ENCODE results near the gene EIF2AK3. TPM values are rescaled to one million over a fixed set of nuclear protein-coding genes. Genes with fewer than 3 reads are reported as not detected.

Gene EIF2AK3
- total and polyA plus RNA-seq, 2 of the 8 experiments (the other 6 are each of a cell fraction or from before 2014, with no cell fraction given), result 5.8 to 22.8 TPM

DNA sequence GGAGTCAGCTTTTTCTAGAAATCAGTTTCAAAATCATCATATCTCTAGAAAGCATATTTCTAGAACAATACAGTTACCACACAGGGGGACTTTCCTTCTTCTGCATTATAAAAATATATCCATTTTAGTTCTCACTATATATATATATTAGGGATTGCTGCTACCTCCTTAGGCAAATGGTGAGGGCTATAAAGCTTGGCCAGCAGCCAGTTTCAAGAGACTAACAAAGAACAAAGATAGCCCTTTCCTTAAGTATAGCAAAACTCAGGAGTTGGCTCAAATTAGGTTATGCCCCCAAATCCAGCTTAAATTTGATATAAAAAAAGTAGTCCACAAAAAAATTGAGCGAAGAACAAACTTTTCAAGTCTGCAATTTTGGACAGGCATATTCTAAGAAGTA, 70.0 kb downstream of the EIF2AK3 start (continued):
- TF ChIP-seq, protein P1, sequence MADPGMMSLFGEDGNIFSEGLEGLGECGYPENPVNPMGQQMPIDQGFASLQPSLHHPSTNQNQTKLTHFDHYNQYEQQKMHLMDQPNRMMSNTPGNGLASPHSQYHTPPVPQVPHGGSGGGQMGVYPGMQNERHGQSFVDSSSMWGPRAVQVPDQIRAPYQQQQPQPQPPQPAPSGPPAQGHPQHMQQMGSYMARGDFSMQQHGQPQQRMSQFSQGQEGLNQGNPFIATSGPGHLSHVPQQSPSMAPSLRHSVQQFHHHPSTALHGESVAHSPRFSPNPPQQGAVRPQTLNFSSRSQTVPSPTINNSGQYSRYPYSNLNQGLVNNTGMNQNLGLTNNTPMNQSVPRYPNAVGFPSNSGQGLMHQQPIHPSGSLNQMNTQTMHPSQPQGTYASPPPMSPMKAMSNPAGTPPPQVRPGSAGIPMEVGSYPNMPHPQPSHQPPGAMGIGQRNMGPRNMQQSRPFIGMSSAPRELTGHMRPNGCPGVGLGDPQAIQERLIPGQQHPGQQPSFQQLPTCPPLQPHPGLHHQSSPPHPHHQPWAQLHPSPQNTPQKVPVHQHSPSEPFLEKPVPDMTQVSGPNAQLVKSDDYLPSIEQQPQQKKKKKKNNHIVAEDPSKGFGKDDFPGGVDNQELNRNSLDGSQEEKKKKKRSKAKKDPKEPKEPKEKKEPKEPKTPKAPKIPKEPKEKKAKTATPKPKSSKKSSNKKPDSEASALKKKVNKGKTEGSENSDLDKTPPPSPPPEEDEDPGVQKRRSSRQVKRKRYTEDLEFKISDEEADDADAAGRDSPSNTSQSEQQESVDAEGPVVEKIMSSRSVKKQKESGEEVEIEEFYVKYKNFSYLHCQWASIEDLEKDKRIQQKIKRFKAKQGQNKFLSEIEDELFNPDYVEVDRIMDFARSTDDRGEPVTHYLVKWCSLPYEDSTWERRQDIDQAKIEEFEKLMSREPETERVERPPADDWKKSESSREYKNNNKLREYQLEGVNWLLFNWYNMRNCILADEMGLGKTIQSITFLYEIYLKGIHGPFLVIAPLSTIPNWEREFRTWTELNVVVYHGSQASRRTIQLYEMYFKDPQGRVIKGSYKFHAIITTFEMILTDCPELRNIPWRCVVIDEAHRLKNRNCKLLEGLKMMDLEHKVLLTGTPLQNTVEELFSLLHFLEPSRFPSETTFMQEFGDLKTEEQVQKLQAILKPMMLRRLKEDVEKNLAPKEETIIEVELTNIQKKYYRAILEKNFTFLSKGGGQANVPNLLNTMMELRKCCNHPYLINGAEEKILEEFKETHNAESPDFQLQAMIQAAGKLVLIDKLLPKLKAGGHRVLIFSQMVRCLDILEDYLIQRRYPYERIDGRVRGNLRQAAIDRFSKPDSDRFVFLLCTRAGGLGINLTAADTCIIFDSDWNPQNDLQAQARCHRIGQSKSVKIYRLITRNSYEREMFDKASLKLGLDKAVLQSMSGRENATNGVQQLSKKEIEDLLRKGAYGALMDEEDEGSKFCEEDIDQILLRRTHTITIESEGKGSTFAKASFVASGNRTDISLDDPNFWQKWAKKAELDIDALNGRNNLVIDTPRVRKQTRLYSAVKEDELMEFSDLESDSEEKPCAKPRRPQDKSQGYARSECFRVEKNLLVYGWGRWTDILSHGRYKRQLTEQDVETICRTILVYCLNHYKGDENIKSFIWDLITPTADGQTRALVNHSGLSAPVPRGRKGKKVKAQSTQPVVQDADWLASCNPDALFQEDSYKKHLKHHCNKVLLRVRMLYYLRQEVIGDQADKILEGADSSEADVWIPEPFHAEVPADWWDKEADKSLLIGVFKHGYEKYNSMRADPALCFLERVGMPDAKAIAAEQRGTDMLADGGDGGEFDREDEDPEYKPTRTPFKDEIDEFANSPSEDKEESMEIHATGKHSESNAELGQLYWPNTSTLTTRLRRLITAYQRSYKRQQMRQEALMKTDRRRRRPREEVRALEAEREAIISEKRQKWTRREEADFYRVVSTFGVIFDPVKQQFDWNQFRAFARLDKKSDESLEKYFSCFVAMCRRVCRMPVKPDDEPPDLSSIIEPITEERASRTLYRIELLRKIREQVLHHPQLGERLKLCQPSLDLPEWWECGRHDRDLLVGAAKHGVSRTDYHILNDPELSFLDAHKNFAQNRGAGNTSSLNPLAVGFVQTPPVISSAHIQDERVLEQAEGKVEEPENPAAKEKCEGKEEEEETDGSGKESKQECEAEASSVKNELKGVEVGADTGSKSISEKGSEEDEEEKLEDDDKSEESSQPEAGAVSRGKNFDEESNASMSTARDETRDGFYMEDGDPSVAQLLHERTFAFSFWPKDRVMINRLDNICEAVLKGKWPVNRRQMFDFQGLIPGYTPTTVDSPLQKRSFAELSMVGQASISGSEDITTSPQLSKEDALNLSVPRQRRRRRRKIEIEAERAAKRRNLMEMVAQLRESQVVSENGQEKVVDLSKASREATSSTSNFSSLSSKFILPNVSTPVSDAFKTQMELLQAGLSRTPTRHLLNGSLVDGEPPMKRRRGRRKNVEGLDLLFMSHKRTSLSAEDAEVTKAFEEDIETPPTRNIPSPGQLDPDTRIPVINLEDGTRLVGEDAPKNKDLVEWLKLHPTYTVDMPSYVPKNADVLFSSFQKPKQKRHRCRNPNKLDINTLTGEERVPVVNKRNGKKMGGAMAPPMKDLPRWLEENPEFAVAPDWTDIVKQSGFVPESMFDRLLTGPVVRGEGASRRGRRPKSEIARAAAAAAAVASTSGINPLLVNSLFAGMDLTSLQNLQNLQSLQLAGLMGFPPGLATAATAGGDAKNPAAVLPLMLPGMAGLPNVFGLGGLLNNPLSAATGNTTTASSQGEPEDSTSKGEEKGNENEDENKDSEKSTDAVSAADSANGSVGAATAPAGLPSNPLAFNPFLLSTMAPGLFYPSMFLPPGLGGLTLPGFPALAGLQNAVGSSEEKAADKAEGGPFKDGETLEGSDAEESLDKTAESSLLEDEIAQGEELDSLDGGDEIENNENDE (IDR thresholded peaks at IDR 0.05; ENCODE audit: insufficient replicate concordance, low read length), result no peak
- TF ChIP-seq ASH2L (IDR thresholded peaks at IDR 0.05; ENCODE audit: low read length) (no peak), TAF7 (optimal IDR thresholded peaks at IDR 0.05; ENCODE audit: borderline replicate concordance, low read depth, low read length) (no peak), RFX5 (IDR thresholded peaks at IDR 0.05; ENCODE audit: borderline replicate concordance, low read depth, low read length) (no peak), CTBP2 (IDR thresholded peaks at IDR 0.05; ENCODE audit: borderline replicate concordance, insufficient read depth, insufficient read length, low read length) (no peak), RNF2 (IDR thresholded peaks at IDR 0.05; ENCODE audit: borderline replicate concordance, low read depth, low read length, missing control alignments, poor library complexity, severe bottlenecking) (no peak), BRCA1 (IDR thresholded peaks at IDR 0.05; ENCODE audit: low read depth, low read length) (no peak), JUND (IDR thresholded peaks at IDR 0.05; ENCODE audit: low read length) (no peak)
- TF ChIP-seq, protein P2, sequence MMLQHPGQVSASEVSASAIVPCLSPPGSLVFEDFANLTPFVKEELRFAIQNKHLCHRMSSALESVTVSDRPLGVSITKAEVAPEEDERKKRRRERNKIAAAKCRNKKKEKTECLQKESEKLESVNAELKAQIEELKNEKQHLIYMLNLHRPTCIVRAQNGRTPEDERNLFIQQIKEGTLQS (IDR thresholded peaks at IDR 0.05; ENCODE audit: insufficient read depth, low read depth, low read length), result no peak

All from H1 (cell line).